Tibial nerve (tissue), 4 donors: ENCODE measurements around the gene BPTF. TPM values are rescaled to one million over a fixed set of nuclear protein-coding genes. Genes with fewer than 3 reads are reported as not detected.
A peak's percentile ranks its signal among the peaks of the same experiment; 100 is the strongest.
"Not testable (repeated sequence)": the region's sequence is repeated elsewhere in the genome, so short reads cannot be mapped to it uniquely, and the experiment has no call there.

ENCODE experiments used
- DNase-seq, 2 donors: peaks; one replicate each; pipeline ENCODE4 v3.0.0-alpha.2; 2019; ENCODE audit warnings: low spot score in 2 of 2
- H3K27ac ChIP-seq, 4 donors: fragments of 200-600 bp; sonication (generic) in 3 of 4; one replicate each; pipeline ENCODE4 v1.5.1; 2017 to 2019; ENCODE audit warnings: mild to moderate bottlenecking in 1 of 4
- H3K27me3 ChIP-seq, 2 donors: fragments of 200-600 bp; sonication (generic) in 1 of 2; one replicate each; pipeline versions ENCODE4 v1.5.1 to v1.6.0; 2017 to 2019
- H3K36me3 ChIP-seq, 3 donors: fragments of 200-600 bp; sonication (generic); one replicate each; pipeline ENCODE4 v1.5.1; 2018 to 2019
- H3K4me1 ChIP-seq, 4 donors: fragments of 200-600 bp; sonication (generic) in 3 of 4; one replicate each; pipeline ENCODE4 v1.5.1; 2017 to 2019
- H3K4me3 ChIP-seq, 4 donors: fragments of 200-600 bp; sonication (generic) in 3 of 4; one replicate each; pipeline ENCODE4 v1.5.1; 2017 to 2019; ENCODE audit warnings: mild to moderate bottlenecking in 1 of 4, moderate library complexity in 1 of 4
- H3K9me3 ChIP-seq, 4 donors: fragments of 200-600 bp; sonication (generic) in 3 of 4; one replicate each; pipeline ENCODE4 v1.5.1; 2017 to 2019
- EP300 ChIP-seq, 2 donors: sonication (generic); formaldehyde crosslinking; IDR thresholded peaks; one replicate each; pipeline ENCODE4 v1.6.1; 2017; ENCODE audit warnings: antibody characterized with exemption in 2 of 2, mild to moderate bottlenecking in 1 of 2
- POLR2A ChIP-seq, 2 donors: fragments of 450-650 bp; IDR thresholded peaks; one replicate each; pipeline ENCODE4 v1.6.1; 2017; ENCODE audit warnings: antibody characterized with exemption in 2 of 2, mild to moderate bottlenecking in 2 of 2, moderate library complexity in 2 of 2
- WGBS, 2 donors: methylation state at CpG; one replicate each; pipeline ENCODE4 v1.1.5; 2018; 5-methylcytosine and 5-hydroxymethylcytosine counted together
- total RNA-seq, 4 donors: library from RNA; depleted of rRNA; stranded (reverse); fragments of >200 nt; gene quantifications; one replicate each; pipeline ENCODE4 v1.1.0, GENCODE V29; 2016
- TF ChIP-seq, protein P1 (sequence below), 5 experiments: fragments of 200-600 bp in 3 of 5; fragments of 450-650 bp in 2 of 5; sonication (generic) in 3 of 5; IDR thresholded peaks; one replicate each; pipeline ENCODE4 v1.5.1; 2016 to 2019; ENCODE audit warnings: antibody characterized with exemption in 5 of 5, mild to moderate bottlenecking in 3 of 5, moderate library complexity in 2 of 5

The BPTF gene
- total RNA-seq, 4 donors from 2014 or later, result 72.8 to 124 (median 113) TPM

DNA sequence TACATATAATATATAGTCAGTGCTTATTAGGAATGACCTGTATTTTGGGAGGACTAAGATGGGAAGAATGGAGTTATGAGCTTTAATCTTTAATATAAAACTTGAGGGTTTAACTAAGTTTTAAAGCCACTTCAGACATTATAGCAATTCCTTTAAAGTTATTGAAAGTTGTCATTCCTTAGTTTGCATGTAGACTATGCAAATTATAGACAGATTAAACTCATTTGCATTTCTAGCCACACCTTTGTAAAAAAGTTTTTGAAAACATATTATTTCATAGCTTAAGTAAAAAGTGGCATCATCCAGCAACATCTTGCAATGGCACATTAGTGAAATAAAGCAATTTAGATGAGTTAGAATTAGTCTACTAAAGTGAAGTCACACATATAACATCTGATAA lies 121.2 kb downstream of the BPTF start:
- H3K9me3 ChIP-seq, result no peaks in the 10 kb centered on the region
- no peaks in the 10 kb centered on the region for H3K27me3 ChIP-seq
- TF ChIP-seq, protein P1, sequence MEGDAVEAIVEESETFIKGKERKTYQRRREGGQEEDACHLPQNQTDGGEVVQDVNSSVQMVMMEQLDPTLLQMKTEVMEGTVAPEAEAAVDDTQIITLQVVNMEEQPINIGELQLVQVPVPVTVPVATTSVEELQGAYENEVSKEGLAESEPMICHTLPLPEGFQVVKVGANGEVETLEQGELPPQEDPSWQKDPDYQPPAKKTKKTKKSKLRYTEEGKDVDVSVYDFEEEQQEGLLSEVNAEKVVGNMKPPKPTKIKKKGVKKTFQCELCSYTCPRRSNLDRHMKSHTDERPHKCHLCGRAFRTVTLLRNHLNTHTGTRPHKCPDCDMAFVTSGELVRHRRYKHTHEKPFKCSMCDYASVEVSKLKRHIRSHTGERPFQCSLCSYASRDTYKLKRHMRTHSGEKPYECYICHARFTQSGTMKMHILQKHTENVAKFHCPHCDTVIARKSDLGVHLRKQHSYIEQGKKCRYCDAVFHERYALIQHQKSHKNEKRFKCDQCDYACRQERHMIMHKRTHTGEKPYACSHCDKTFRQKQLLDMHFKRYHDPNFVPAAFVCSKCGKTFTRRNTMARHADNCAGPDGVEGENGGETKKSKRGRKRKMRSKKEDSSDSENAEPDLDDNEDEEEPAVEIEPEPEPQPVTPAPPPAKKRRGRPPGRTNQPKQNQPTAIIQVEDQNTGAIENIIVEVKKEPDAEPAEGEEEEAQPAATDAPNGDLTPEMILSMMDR (IDR thresholded peaks at IDR 0.05), result no peak
- TF ChIP-seq POLR2A (IDR thresholded peaks at IDR 0.05) (no peak), EP300 (IDR thresholded peaks at IDR 0.05) (no peak)
- peaks cover 12 to 100% (median 28%) of the 10 kb centered on the region in 3 donors for H3K36me3 ChIP-seq
- no peaks in the 10 kb centered on the region for H3K4me1 ChIP-seq
- DNase-seq, result no peak
- no peak overlapping the region for H3K27ac ChIP-seq
- H3K4me3 ChIP-seq, result no peak overlapping the region

DNA sequence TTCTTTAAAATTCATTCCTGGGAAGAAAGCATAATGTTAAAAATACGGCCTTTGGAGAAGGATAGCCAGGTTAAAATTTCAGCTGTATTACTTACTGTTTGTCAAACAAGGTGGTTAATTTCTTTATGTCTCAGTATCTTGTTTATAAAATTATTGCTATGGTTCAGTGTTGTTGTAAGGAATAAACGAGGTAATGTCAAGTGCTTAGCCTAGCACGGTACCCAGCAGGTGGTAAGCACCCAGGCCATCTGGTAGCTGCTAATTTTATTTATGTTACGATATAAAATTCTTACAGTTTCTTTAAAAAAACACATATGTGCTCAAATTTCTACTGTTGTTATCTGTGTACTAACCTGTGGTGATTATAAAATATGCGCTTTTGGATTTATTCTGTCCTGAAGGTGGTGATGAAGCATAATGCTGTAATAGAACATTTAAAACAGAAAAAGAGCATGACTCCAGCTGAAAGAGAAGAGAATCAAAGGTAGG lies 122.1 kb downstream of the BPTF start:
- DNase-seq, result no peak
- Histone ChIP-seq H3K4me3 (no peak overlapping the region), H3K4me1 (no peaks in the 10 kb centered on the region), H3K36me3 (peaks cover 12 to 100% (median 28%) of the 10 kb centered on the region in 3 donors), H3K9me3 (no peaks in the 10 kb centered on the region), H3K27me3 (no peaks in the 10 kb centered on the region), H3K27ac (no peak overlapping the region)
- TF ChIP-seq EP300 (IDR thresholded peaks at IDR 0.05), result no peak
- WGBS, 2 donors, result 94% methylated on average over 5 of the region's 5 CpGs

DNA sequence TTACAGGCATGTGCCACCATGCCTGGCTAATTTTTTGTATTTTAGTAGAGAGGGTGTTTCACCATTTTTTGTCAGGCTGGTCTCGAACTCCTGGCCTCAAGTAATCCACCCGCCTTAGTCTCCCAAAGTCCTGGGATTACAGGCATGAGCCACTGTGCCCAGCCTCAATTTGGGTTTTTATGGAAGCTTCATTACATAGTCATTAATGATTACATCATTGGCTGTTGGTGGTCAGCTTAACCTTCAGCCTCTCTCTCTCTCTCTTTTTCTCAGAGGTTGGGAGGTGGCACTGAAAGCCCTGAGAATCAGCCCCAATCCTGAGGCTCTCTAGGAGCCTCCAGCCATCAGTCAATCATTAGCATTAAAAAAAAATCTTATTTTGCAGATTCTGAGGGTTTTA lies 125.6 kb downstream of the BPTF start:
- Histone ChIP-seq H3K4me1 (no peaks in the 10 kb centered on the region), H3K36me3 (peaks cover 0 to 99% (median 20%) of the 10 kb centered on the region in 3 donors), H3K27ac (no peak overlapping the region), H3K4me3 (no peak overlapping the region), H3K9me3 (no peaks in the 10 kb centered on the region), H3K27me3 (no peaks in the 10 kb centered on the region)
- WGBS, 2 donors, result 95% methylated on average over 2 of the region's 2 CpGs
- DNase-seq, result no peak
- TF ChIP-seq POLR2A (IDR thresholded peaks at IDR 0.05) (no peak), EP300 (IDR thresholded peaks at IDR 0.05) (no peak)
- TF ChIP-seq, protein P1 (IDR thresholded peaks at IDR 0.05), result no peak

DNA sequence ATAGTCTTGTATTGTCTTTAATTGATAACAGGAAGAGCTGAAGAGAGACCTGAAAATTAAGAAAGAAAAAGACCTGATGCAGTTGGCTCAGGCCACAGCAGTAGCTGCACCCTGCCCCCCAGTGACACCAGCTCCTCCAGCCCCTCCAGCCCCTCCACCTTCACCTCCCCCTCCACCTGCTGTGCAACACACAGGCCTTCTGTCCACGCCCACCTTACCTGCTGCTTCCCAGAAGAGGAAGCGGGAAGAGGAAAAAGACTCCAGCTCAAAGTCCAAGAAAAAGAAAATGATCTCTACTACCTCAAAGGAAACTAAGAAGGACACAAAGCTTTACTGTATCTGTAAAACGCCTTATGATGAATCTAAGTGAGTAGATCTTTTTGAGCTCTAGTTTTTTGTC lies 134.2 kb downstream of the BPTF start:
- 82 to 83% methylated on average over 3 of the region's 3 CpGs for WGBS, 2 donors
- Histone ChIP-seq H3K4me3 (no peak overlapping the region), H3K27me3 (no peaks in the 10 kb centered on the region), H3K4me1 (no peaks in the 10 kb centered on the region), H3K9me3 (no peaks in the 10 kb centered on the region), H3K27ac (no peak overlapping the region), H3K36me3 (peaks cover 0 to 68% (median 4%) of the 10 kb centered on the region in 3 donors)
- TF ChIP-seq, protein P1 (IDR thresholded peaks at IDR 0.05), result no peak
- TF ChIP-seq POLR2A (IDR thresholded peaks at IDR 0.05), result no peak
- TF ChIP-seq EP300 (IDR thresholded peaks at IDR 0.05), result no peak
- no peak for DNase-seq

DNA sequence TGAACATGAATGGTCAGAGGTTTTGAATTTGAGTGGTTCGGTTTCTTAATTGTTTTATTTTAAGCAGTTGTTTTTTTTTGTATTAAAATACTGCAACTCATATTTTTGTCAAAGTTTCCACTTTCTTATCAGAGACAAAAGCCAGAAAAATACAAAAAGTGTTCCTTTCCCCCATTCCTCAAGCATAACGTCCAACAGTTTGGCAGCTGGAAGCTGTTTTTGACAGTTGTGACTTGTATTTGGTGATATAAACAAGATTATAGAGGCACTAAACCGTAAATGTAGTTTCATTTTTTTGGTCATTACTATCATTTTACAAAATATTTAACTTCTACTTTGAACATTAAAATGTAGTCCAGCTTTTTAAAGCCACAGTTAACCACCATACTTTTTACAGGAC lies 135.0 kb downstream of the BPTF start:
- H3K27ac ChIP-seq, result not testable (repeated sequence)
- 62 to 64% methylated on average over 3 of the region's 3 CpGs for WGBS, 2 donors

DNA sequence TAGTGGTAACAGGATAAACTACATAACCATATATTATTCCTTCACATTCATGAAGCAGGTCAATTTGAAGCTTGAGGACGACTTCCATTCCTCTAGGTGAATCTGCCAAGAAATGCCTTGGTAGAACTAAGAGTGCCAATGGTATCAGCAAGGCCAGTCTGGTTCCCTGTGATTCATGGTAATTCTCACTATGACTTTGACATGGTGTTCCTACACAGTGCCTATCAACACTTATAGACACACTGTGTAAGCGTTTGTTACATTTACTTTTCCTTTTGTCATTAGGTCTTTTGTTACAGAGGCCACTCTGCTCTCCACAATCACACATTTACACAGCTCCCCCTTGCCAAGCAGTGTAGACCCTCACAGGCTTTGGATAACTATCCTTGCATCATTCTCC lies 136.9 kb downstream of the BPTF start:
- H3K27ac ChIP-seq, DNase-seq, H3K4me3 ChIP-seq, H3K9me3 ChIP-seq, H3K27me3 ChIP-seq, H3K4me1 ChIP-seq: not testable (repeated sequence)
- peaks cover 0 to 80% (median 16%) of the 10 kb centered on the region in 3 donors for H3K36me3 ChIP-seq
- WGBS, 2 donors, result 64 to 75% methylated on average over 2 of the region's 2 CpGs

More for the DNA sequence above, 135.0 kb downstream of the BPTF start:
- H3K9me3 ChIP-seq, DNase-seq, H3K4me3 ChIP-seq, H3K27me3 ChIP-seq, H3K4me1 ChIP-seq: not testable (repeated sequence)
- H3K36me3 ChIP-seq, result peaks cover 0 to 68% (median 8%) of the 10 kb centered on the region in 3 donors

DNA sequence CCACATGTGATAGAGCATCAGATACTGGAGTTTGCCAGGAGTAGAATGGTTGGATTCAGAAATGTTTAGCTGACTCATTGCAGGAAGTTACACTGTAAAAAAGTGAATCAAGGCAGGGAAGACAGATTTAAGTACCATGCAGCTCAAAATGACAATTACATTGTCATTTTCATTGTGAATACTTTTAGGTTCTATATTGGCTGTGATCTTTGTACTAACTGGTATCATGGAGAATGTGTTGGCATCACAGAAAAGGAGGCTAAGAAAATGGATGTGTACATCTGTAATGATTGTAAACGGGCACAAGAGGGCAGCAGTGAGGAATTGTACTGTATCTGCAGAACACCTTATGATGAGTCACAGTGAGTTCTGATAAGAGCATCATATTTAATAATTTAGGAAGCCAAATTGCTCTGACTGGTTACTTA lies 137.9 kb downstream of the BPTF start:
- 0 to 3% methylated on average over 1 of the region's 1 CpG for WGBS, 2 donors
- H3K9me3 ChIP-seq, H3K27ac ChIP-seq, H3K4me3 ChIP-seq, H3K27me3 ChIP-seq, H3K4me1 ChIP-seq: not testable (repeated sequence)
- DNase-seq, result peak in 1 of 2 donors; percentile 61
- TF ChIP-seq, protein P1 (IDR thresholded peaks at IDR 0.05), result peak; percentile 61 to 68 (median 66)
- H3K36me3 ChIP-seq, result peaks cover 0 to 77% (median 16%) of the 10 kb centered on the region in 3 donors
